NB4 (cell line): ENCODE results near the gene PODN.

Experiments used
- POLR2A ChIP-seq: IDR thresholded peaks from 2 replicates; pipeline ENCODE4 v1.6.1; 2011; ENCODE audit warnings: mild to moderate bottlenecking; ENCODE audit not compliant: insufficient read length; ENCODE audit errors: extremely low read depth
- TF ChIP-seq, protein P1 (sequence below): IDR thresholded peaks from one replicate; pipeline ENCODE4 v1.5.1; 2012; ENCODE audit warnings: low read depth, low read length

- TF ChIP-seq POLR2A: no peak
- TF ChIP-seq, protein P1, sequence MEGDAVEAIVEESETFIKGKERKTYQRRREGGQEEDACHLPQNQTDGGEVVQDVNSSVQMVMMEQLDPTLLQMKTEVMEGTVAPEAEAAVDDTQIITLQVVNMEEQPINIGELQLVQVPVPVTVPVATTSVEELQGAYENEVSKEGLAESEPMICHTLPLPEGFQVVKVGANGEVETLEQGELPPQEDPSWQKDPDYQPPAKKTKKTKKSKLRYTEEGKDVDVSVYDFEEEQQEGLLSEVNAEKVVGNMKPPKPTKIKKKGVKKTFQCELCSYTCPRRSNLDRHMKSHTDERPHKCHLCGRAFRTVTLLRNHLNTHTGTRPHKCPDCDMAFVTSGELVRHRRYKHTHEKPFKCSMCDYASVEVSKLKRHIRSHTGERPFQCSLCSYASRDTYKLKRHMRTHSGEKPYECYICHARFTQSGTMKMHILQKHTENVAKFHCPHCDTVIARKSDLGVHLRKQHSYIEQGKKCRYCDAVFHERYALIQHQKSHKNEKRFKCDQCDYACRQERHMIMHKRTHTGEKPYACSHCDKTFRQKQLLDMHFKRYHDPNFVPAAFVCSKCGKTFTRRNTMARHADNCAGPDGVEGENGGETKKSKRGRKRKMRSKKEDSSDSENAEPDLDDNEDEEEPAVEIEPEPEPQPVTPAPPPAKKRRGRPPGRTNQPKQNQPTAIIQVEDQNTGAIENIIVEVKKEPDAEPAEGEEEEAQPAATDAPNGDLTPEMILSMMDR: no peak
Observed at GRCh38 chr1:53037159-53037558, 24.9 kb upstream of the PODN start.
